Fibroblast of mammary gland (primary cell): ENCODE data around the gene IZUMO1.
"Not testable (repeated sequence)": the region's sequence is repeated elsewhere in the genome, so short reads cannot be mapped to it uniquely, and the experiment has no call there.

ENCODE experiments used
- DNase-seq: peaks from one replicate; pipeline ENCODE4 v3.0.0-alpha.2; 2010; ENCODE audit warnings: low read depth
- H3K4me3 ChIP-seq: 2 replicates; pipeline ENCODE4 v1.5.1; 2011; ENCODE audit warnings: low read depth, mild to moderate bottlenecking, low read length, moderate library complexity; ENCODE audit not compliant: control insufficient read depth
- TF ChIP-seq, protein P1 (sequence below): conservative IDR thresholded peaks from 2 replicates; pipeline ENCODE4 v1.5.1; 2011; ENCODE audit warnings: low read depth, low read length, inconsistent platforms; ENCODE audit not compliant: control insufficient read depth, insufficient read depth

Gene IZUMO1

DNA sequence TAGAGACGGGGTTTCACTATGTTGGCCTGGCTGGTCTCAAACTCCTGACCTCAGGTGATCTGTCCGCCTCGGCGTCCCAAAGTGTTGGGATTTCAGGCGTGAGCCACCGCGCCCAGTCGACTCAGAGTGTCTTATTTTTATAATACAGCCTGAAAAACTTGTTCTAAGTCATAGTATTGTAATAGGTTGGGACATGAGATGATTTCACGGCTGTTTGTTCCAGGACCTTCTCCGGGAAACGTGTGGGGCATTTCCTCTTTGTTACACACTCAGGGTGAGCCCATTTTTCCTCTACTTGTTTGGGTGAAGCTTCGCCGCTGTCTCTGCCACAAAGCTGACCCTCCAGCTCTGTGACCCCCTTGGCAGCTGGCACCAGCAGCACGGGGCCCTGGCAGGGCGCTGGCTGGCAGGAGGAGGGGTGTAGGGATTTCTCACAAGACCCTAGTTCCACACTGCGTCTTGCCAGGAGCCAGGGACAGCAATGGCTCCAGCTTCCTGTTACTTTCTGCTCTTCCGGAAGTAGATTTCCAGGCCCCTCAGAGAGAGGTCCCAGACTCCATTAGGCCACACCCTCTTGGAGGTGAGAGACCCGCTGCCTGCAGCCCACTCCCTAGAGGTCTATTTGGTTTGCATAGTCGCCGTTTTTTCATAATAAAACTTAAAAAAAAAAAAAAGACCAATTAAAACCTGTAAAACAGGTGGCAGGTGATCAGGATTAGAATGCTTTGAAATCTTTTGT lies 24.2 kb upstream of the IZUMO1 start:
- no peak overlapping the region for H3K4me3 ChIP-seq
- no peak for DNase-seq
- TF ChIP-seq, protein P1, sequence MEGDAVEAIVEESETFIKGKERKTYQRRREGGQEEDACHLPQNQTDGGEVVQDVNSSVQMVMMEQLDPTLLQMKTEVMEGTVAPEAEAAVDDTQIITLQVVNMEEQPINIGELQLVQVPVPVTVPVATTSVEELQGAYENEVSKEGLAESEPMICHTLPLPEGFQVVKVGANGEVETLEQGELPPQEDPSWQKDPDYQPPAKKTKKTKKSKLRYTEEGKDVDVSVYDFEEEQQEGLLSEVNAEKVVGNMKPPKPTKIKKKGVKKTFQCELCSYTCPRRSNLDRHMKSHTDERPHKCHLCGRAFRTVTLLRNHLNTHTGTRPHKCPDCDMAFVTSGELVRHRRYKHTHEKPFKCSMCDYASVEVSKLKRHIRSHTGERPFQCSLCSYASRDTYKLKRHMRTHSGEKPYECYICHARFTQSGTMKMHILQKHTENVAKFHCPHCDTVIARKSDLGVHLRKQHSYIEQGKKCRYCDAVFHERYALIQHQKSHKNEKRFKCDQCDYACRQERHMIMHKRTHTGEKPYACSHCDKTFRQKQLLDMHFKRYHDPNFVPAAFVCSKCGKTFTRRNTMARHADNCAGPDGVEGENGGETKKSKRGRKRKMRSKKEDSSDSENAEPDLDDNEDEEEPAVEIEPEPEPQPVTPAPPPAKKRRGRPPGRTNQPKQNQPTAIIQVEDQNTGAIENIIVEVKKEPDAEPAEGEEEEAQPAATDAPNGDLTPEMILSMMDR, result no peak

DNA sequence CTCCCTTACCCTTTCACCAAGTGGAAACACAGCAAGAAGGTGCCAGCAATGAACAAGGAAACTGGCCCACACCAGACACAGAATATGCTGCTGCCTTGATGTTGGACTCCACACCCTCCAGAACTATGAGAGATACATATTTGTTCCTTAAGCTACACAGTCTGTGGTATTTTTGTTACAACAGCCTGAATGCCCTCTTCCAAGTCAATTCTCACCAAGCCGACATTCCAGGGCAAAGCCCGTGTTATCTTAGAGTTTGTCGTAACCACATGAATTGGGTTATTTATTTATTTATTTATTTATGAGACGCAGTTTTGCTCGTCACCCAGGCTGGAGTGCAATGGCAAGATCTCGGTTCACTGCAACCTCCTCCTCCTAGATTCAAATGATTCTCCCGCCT lies 23.6 kb upstream of the IZUMO1 start:
- TF ChIP-seq, protein P1, result no peak

DNA sequence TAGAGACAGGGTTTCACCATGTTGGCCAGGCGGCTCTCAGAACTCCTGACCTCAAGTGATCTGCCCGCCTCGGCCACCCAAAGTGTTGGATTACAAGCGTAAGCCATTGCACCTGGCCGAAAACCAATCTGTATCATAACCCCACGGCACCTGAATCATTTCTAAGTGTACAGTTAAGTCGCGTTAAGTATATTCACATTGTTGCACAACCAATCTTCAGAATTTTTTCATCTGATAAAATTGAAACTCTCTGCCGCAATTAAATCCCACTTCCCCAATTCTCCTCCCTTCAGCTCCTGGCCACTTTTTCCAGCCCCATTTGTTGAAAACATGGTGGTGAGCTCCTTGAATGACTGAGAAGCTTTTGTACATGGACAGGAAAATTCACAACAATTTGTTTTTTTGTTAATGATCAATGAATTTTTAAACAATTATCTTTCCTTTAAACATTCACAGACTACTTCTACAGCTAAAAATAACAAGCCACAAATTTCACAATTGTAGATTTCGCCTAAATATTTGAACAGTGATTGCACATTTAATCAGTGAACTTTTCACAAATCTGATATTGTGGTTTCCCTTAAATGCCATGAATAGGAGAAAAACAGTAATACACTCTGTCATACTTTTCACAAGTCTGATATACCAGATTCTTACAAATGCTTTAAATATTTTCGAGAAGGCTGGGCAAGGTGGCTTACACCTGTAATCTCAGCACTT lies 22.4 kb upstream of the IZUMO1 start:
- TF ChIP-seq, protein P1, result no peak
- no peak overlapping the region for H3K4me3 ChIP-seq
- DNase-seq, result no peak

More for the DNA sequence above, 23.6 kb upstream of the IZUMO1 start:
- DNase-seq, result no peak
- no peak overlapping the region for H3K4me3 ChIP-seq

DNA sequence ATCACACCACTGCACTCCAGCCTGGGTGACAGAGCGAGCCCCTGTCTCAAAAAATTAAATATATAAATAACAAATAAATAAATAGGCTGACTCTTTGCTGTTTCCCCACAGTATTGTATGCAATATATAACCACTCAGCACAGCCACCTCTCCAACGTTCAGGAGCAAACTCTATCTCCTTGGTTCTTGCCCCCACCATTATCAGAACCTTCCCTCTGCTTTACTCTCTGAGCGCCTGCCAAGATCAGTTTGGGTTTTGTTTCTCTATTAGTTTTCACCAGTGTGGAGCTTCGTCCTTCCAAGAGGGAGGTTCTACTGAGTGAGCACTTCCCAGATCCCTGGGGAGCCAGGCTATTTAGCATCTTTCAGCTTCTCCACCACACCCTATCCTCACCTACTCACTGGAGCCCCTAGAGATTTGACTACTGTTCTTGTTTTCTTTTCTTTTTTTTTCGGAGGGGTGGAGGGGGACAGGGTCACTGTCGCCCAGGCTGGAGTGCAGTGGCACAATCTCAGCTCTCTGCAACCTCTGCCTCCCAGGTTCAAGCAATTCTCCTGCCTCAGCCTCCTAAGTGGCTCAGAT lies 21.6 kb upstream of the IZUMO1 start:
- H3K4me3 ChIP-seq, DNase-seq: not testable (repeated sequence)

DNA sequence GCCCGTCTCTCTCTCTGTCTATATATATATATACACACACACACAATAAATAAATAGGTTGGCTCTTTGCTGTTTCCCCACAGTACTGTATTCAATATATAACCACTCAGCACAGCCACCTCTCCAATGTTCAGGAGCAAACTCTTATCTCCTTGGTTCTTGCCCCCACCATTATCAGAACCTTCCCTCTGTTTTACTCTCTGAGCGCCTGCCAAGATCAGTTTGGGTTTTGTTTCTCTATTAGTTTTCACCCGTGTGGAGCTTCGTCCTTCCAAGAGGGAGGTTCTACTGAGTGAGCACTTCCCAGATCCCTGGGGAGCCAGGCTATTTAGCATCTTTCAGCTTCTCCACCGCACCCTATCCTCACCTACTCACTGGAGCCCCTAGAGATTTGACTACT lies 19.1 kb upstream of the IZUMO1 start:
- not testable (repeated sequence) for H3K4me3 ChIP-seq, DNase-seq

DNA sequence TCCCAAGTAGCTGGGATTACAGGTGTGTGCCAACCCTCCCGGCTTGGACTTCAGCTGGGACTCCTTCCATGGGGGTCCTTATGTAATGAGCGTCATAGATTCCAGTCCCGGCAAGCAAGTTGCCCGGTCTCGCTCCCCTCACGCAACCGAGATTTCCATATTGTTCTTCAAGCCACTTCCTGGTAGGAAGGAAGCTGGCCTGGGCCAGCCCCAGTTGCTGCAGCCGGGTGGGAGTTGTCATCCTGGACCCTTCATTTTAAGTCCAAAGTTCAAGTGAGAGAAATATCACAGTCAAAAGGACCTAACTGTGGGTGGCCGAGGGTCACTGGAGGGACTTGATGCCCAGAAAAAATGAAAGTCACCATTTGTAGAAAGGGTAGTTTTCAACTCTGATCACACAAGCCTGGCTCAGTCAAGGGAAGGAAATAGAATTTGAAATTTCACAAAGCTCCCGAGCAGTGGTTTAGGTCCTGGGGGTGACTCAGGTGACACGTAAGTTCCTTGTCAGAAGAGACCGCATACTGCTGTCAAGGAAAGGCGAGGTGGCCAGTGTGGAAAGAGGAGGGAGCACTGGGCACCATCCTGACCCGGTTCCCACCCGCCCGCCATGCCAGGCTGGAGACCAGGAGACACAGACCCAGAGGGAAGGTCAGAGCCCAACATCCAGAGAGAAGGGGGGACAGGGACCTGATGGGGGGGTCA lies 13.9 kb upstream of the IZUMO1 start:
- TF ChIP-seq, protein P1, result no peak
- no peak for DNase-seq

DNA sequence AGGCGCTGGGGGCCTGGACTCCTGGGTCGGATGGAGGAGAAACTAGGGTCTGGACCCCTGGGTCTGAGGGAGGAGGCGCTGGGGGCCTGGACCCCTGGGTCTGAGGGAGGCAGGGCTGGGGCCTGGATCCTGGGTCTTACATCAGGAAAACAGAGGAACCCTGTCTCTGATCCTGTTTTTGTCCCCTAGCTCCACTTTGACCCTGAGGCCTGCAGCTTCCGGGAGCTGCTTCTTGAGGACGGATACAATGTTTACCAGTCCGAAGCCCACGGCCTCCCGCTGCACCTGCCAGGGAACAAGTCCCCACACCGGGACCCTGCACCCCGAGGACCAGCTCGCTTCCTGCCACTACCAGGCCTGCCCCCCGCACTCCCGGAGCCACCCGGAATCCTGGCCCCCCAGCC lies 11.0 kb upstream of the IZUMO1 start:
- DNase-seq, result no peak
- no peak overlapping the region for H3K4me3 ChIP-seq
- TF ChIP-seq, protein P1, result no peak

More for the DNA sequence above, 13.9 kb upstream of the IZUMO1 start:
- H3K4me3 ChIP-seq, result no peak overlapping the region
